ENCODE measurements around the gene ZNF692. TPM values are rescaled to one million over a fixed set of nuclear protein-coding genes. Genes with fewer than 3 reads are reported as not detected.
"Not testable (repeated sequence)": the region's sequence is repeated elsewhere in the genome, so short reads cannot be mapped to it uniquely, and the experiment has no call there.

ZNF692 gene
- total and polyA plus RNA-seq, 7 donors, result 13.4 to 30.8 (median 19.6) TPM

GRCh38 chr1:248886237-248886895 is 27.5 kb upstream of the ZNF692 start:
- ATAC-seq (no peak), DNase-seq (no peak)
- Histone ChIP-seq H3K9me3 (no peaks in the 10 kb centered on the region), H3K27me3 (ENCODE audit: insufficient read depth in 3 of 3, low read length in 2 of 3) (no peaks in the 10 kb centered on the region), H3K4me1 (no peaks in the 10 kb centered on the region), H3K27ac (no peak overlapping the region), H3K4me3 (no peak overlapping the region), H3K36me3 (ENCODE audit: insufficient read depth in 1 of 2, low read depth in 1 of 2) (no peaks in the 10 kb centered on the region)
- intact Hi-C loops (cut with DNase I), result no loop called here
- 5 to 20% (median 19%) methylated on average over 1 of the region's 1 CpG for WGBS, 3 donors
- no peak for TF ChIP-seq CTCF (IDR thresholded peaks at IDR 0.05)

- WGBS, 3 donors, result 88 to 93% (median 89%) methylated on average over 1 of the region's 1 CpG
- TF ChIP-seq CTCF (IDR thresholded peaks at IDR 0.05), result no peak
These were observed 26.8 kb upstream of the ZNF692 start for GRCh38 chr1:248885646-248886045.

GRCh38 chr1:248884632-248885295 is 25.9 kb upstream of the ZNF692 start:
- Histone ChIP-seq H3K4me3 (no peak overlapping the region), H3K9me3 (no peaks in the 10 kb centered on the region), H3K36me3 (ENCODE audit: insufficient read depth in 1 of 2, low read depth in 1 of 2) (no peaks in the 10 kb centered on the region), H3K4me1 (no peaks in the 10 kb centered on the region), H3K27ac (no peak overlapping the region), H3K27me3 (ENCODE audit: insufficient read depth in 3 of 3, low read length in 2 of 3) (no peaks in the 10 kb centered on the region)
- intact Hi-C loops (cut with DNase I), result loop anchor here in 1 of 2 donors (1.0 kb wide), 1 partner anchor 7 kb away; no protein-coding TSS in a partner anchor
- no peak for ATAC-seq
- no peak for DNase-seq
- TF ChIP-seq CTCF (IDR thresholded peaks at IDR 0.05), result no peak
- WGBS, 3 donors, result 46 to 54% (median 50%) methylated on average over 1 of the region's 1 CpG

More at GRCh38 chr1:248885646-248886045, 26.8 kb upstream of the ZNF692 start:
- Histone ChIP-seq H3K27me3 (ENCODE audit: insufficient read depth in 3 of 3, low read length in 2 of 3) (no peaks in the 10 kb centered on the region), H3K9me3 (no peaks in the 10 kb centered on the region), H3K4me3 (no peak overlapping the region), H3K4me1 (no peaks in the 10 kb centered on the region), H3K36me3 (ENCODE audit: insufficient read depth in 1 of 2, low read depth in 1 of 2) (no peaks in the 10 kb centered on the region), H3K27ac (no peak overlapping the region)
- intact Hi-C loops (cut with DNase I), result loop anchor here in 1 of 2 donors (1.0 kb wide), 1 partner anchor 8 kb away; no protein-coding TSS in a partner anchor
- ATAC-seq (no peak), DNase-seq (no peak)

GRCh38 chr1:248882427-248882826 is 23.5 kb upstream of the ZNF692 start:
- H3K27me3 ChIP-seq (ENCODE audit: insufficient read depth in 3 of 3, low read length in 2 of 3); DNase-seq; H3K36me3 ChIP-seq (ENCODE audit: insufficient read depth in 1 of 2, low read depth in 1 of 2); H3K9me3 ChIP-seq; intact Hi-C loops (cut with DNase I); H3K27ac ChIP-seq; H3K4me3 ChIP-seq; ATAC-seq; H3K4me1 ChIP-seq: not testable (repeated sequence)
- WGBS, 3 donors, result 60 to 71% (median 70%) methylated on average over 6 to 7 of the region's 7 CpGs

GRCh38 chr1:248881261-248881660 is 22.4 kb upstream of the ZNF692 start:
- no peak for TF ChIP-seq CTCF (IDR thresholded peaks at IDR 0.05)

More at GRCh38 chr1:248881261-248881660, 22.4 kb upstream of the ZNF692 start:
- no peaks in the 10 kb centered on the region for H3K27me3 ChIP-seq (ENCODE audit: insufficient read depth in 3 of 3, low read length in 2 of 3)
- no peak for ATAC-seq
- H3K27ac ChIP-seq, result no peak overlapping the region
- no peak overlapping the region for H3K4me3 ChIP-seq
- no peaks in the 10 kb centered on the region for H3K9me3 ChIP-seq
- no peaks in the 10 kb centered on the region for H3K4me1 ChIP-seq
- no peak for DNase-seq
- WGBS, 3 donors, result 81 to 84% (median 82%) methylated on average over 1 of the region's 1 CpG
- intact Hi-C loops (cut with DNase I), result no loop called here
- H3K36me3 ChIP-seq (ENCODE audit: insufficient read depth in 1 of 2, low read depth in 1 of 2), result no peaks in the 10 kb centered on the region

All from psoas muscle (tissue), 8 donors.